ENCODE data around the gene DNMT3A.

The DNMT3A gene

GRCh38 chr2:25354116-25354515 lies 12.4 kb upstream of the DNMT3A start:
- intact Hi-C loops (cut with DNase I): no loop called here
- DNase-seq: no peak

- intact Hi-C loops (cut with DNase I): loop anchor here (10.0 kb wide), 1 partner anchor 315 kb away; no protein-coding TSS in a partner anchor
- DNase-seq: peak in 1 of 10 donors; percentile 38
Observed at GRCh38 chr2:25349397-25349796, 7.7 kb upstream of the DNMT3A start.

- intact Hi-C loops (cut with DNase I): loop anchor here (10.0 kb wide), 1 partner anchor 317 kb away; no protein-coding TSS in a partner anchor
- peak in 1 of 10 donors; percentile 16 for DNase-seq
Observed at GRCh38 chr2:25347846-25348245, 6.1 kb upstream of the DNMT3A start.

GRCh38 chr2:25347205-25347815 lies 5.6 kb upstream of the DNMT3A start:
- DNase-seq: peak in 1 of 10 donors; percentile 51
- intact Hi-C loops (cut with DNase I): loop anchor here (10.0 kb wide), 1 partner anchor 317 kb away; no protein-coding TSS in a partner anchor

GRCh38 chr2:25343187-25343825 lies 1.6 kb upstream of the DNMT3A start:
- intact Hi-C loops (cut with DNase I): loop anchor here (2.0 to 10.0 kb wide), 3 partner anchors 33 to 321 kb away; no protein-coding TSS in a partner anchor
- DNase-seq: peak in 1 of 10 donors; percentile 52

GRCh38 chr2:25342372-25343186 lies 854 bp upstream of the DNMT3A start:
- intact Hi-C loops (cut with DNase I): loop anchor here (2.0 to 10.0 kb wide), 3 partner anchors 34 to 322 kb away; no protein-coding TSS in a partner anchor
- DNase-seq: peak; percentile 66 to 97 (median 82)

GRCh38 chr2:25341011-25341727 lies 556 bp downstream of the DNMT3A start:
- peak in 5 of 10 donors; percentile 38 to 87 (median 55) for DNase-seq
- intact Hi-C loops (cut with DNase I): loop anchor here (5.0 to 10.0 kb wide), 2 partner anchors 181 to 324 kb away; no protein-coding TSS in a partner anchor

- intact Hi-C loops (cut with DNase I): loop anchor here (5.0 to 10.0 kb wide), 2 partner anchors 182 to 324 kb away; no protein-coding TSS in a partner anchor
- DNase-seq: peak in 2 of 10 donors; percentile 52 to 87
Observed at GRCh38 chr2:25340181-25340921, 1.4 kb downstream of the DNMT3A start.

- DNase-seq: peak in 6 of 10 donors; percentile 31 to 91 (median 69)
- intact Hi-C loops (cut with DNase I): loop anchor here (5.0 to 10.0 kb wide), 2 partner anchors 183 to 325 kb away; no protein-coding TSS in a partner anchor
Observed at GRCh38 chr2:25339791-25340180, 1.9 kb downstream of the DNMT3A start.

- intact Hi-C loops (cut with DNase I): no loop called here
- no peak for DNase-seq
Observed at GRCh38 chr2:25339211-25339674, 2.5 kb downstream of the DNMT3A start.

GRCh38 chr2:25338401-25338800 lies 3.3 kb downstream of the DNMT3A start:
- intact Hi-C loops (cut with DNase I): no loop called here
- no peak for DNase-seq

GRCh38 chr2:25337891-25338290 lies 3.8 kb downstream of the DNMT3A start:
- no peak for DNase-seq
- intact Hi-C loops (cut with DNase I): no loop called here

- DNase-seq: peak in 1 of 10 donors; percentile 46
- intact Hi-C loops (cut with DNase I): no loop called here
Observed at GRCh38 chr2:25337276-25337675, 4.4 kb downstream of the DNMT3A start.

GRCh38 chr2:25336383-25336841 lies 5.3 kb downstream of the DNMT3A start:
- peak in 1 of 10 donors; percentile 40 for DNase-seq
- intact Hi-C loops (cut with DNase I): no loop called here

GRCh38 chr2:25335971-25336370 lies 5.8 kb downstream of the DNMT3A start:
- intact Hi-C loops (cut with DNase I): no loop called here
- DNase-seq: peak in 1 of 10 donors; percentile 66

GRCh38 chr2:25335204-25335603 lies 6.5 kb downstream of the DNMT3A start:
- peak in 1 of 10 donors; percentile 81 for DNase-seq
- intact Hi-C loops (cut with DNase I): no loop called here

- intact Hi-C loops (cut with DNase I): no loop called here
- no peak for DNase-seq
Observed at GRCh38 chr2:25334482-25334881, 7.2 kb downstream of the DNMT3A start.

GRCh38 chr2:25333981-25334380 lies 7.7 kb downstream of the DNMT3A start:
- intact Hi-C loops (cut with DNase I): no loop called here

GRCh38 chr2:25332571-25332970 lies 9.2 kb downstream of the DNMT3A start:
- intact Hi-C loops (cut with DNase I): no loop called here
- peak; percentile 59 to 96 (median 68) for DNase-seq

More at GRCh38 chr2:25333981-25334380, 7.7 kb downstream of the DNMT3A start:
- DNase-seq: peak in 1 of 10 donors; percentile 45
